ENCODE results near the gene HNRNPH3.

The HNRNPH3 gene

DNA sequence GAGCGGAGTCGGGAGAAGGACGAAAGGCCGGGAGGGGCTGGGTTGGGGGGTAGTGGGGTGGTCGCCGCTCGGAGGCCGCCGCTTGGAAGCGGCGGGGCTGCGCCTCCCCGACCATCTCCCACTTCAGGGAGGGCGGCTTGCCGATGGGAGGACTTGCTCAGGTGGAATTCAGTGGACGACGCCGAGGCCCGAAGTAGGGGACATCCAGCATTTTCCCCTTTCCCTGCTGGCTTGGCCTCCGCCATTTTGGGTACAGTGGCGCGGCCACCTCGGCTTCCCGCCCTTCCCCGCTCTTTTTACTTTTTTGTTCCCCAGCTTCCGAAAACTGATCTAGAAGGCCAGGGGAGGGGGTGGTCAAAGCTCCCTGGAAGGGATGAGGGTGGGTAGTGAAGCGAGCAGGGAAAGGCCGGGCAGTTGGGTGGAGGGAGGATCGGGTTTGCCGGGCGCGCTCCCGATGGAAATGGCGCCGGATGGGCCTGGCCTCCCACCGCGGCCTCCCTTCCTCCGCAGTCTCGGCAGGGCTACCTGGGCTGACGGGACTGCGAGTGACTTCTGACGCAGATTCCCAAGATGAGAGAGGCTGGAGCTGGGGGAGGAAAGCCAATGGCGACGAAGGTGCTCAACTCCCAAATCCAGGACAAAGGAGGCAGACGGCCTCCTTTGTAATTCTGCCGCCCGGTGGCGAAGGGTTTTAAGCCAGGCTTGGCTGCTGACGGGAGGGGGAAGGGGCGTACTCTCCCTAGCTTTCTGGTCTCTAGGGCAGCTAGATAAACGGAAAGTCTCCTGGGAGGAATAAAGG, 594 bp downstream of the HNRNPH3 start, which contains the start of gene PBLD (continued):
- TF ChIP-seq ZBTB17 (tag by site-specific recombination; IDR thresholded peaks at IDR 0.05) = peak; percentile 71
- TF ChIP-seq ZNF366 (tag by site-specific recombination; conservative IDR thresholded peaks at IDR 0.05) = no peak
- no peak for TF ChIP-seq ZNF48 (tag by site-specific recombination; IDR thresholded peaks at IDR 0.05)
- TF ChIP-seq, protein P1, sequence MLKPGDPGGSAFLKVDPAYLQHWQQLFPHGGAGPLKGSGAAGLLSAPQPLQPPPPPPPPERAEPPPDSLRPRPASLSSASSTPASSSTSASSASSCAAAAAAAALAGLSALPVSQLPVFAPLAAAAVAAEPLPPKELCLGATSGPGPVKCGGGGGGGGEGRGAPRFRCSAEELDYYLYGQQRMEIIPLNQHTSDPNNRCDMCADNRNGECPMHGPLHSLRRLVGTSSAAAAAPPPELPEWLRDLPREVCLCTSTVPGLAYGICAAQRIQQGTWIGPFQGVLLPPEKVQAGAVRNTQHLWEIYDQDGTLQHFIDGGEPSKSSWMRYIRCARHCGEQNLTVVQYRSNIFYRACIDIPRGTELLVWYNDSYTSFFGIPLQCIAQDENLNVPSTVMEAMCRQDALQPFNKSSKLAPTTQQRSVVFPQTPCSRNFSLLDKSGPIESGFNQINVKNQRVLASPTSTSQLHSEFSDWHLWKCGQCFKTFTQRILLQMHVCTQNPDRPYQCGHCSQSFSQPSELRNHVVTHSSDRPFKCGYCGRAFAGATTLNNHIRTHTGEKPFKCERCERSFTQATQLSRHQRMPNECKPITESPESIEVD (tag by site-specific recombination; IDR thresholded peaks at IDR 0.05) = no peak; the same call in 1 of the 2 replicates
- peak; percentile 77 for TF ChIP-seq ZXDB (tag by site-specific recombination; IDR thresholded peaks at IDR 0.05)
- TF ChIP-seq, protein P2, sequence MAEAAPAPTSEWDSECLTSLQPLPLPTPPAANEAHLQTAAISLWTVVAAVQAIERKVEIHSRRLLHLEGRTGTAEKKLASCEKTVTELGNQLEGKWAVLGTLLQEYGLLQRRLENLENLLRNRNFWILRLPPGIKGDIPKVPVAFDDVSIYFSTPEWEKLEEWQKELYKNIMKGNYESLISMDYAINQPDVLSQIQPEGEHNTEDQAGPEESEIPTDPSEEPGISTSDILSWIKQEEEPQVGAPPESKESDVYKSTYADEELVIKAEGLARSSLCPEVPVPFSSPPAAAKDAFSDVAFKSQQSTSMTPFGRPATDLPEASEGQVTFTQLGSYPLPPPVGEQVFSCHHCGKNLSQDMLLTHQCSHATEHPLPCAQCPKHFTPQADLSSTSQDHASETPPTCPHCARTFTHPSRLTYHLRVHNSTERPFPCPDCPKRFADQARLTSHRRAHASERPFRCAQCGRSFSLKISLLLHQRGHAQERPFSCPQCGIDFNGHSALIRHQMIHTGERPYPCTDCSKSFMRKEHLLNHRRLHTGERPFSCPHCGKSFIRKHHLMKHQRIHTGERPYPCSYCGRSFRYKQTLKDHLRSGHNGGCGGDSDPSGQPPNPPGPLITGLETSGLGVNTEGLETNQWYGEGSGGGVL (tag by site-specific recombination; IDR thresholded peaks at IDR 0.05) = no peak
- TF ChIP-seq ZNF544 (tag by site-specific recombination; IDR thresholded peaks at IDR 0.05) = no peak
- peak; percentile 84 for TF ChIP-seq ZNF600 (tag by site-specific recombination; IDR thresholded peaks at IDR 0.05)
- no peak for TF ChIP-seq ZBTB7A (tag by site-specific recombination; IDR thresholded peaks at IDR 0.05; ENCODE audit: low read depth)
- no peak for TF ChIP-seq HOXC10 (CRISPR knock-in tag; IDR thresholded peaks at IDR 0.05)
- TF ChIP-seq ZNF169 (tag by site-specific recombination; IDR thresholded peaks at IDR 0.05) = no peak
- no peak for TF ChIP-seq TRIM28 (IDR thresholded peaks at IDR 0.05; ENCODE audit: borderline replicate concordance, low read length)
- TF ChIP-seq ZBTB6 (tag by site-specific recombination; IDR thresholded peaks at IDR 0.05) = peak; percentile 51; the same call in 1 of the 2 replicates
- TF ChIP-seq ZNF624 (tag by site-specific recombination; IDR thresholded peaks at IDR 0.05) = no peak
- TF ChIP-seq ZNF518A (tag by site-specific recombination; conservative IDR thresholded peaks at IDR 0.05; ENCODE audit: low read depth) = no peak
- TF ChIP-seq ZNF19 (tag by site-specific recombination; IDR thresholded peaks at IDR 0.05; ENCODE audit: low read depth) = no peak
- TF ChIP-seq, protein P3, sequence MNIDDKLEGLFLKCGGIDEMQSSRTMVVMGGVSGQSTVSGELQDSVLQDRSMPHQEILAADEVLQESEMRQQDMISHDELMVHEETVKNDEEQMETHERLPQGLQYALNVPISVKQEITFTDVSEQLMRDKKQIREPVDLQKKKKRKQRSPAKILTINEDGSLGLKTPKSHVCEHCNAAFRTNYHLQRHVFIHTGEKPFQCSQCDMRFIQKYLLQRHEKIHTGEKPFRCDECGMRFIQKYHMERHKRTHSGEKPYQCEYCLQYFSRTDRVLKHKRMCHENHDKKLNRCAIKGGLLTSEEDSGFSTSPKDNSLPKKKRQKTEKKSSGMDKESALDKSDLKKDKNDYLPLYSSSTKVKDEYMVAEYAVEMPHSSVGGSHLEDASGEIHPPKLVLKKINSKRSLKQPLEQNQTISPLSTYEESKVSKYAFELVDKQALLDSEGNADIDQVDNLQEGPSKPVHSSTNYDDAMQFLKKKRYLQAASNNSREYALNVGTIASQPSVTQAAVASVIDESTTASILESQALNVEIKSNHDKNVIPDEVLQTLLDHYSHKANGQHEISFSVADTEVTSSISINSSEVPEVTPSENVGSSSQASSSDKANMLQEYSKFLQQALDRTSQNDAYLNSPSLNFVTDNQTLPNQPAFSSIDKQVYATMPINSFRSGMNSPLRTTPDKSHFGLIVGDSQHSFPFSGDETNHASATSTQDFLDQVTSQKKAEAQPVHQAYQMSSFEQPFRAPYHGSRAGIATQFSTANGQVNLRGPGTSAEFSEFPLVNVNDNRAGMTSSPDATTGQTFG (tag by site-specific recombination; IDR thresholded peaks at IDR 0.05; ENCODE audit: borderline replicate concordance) = no peak
- no peak for TF ChIP-seq ZNF549 (tag by site-specific recombination; IDR thresholded peaks at IDR 0.05)
- TF ChIP-seq, protein P4, sequence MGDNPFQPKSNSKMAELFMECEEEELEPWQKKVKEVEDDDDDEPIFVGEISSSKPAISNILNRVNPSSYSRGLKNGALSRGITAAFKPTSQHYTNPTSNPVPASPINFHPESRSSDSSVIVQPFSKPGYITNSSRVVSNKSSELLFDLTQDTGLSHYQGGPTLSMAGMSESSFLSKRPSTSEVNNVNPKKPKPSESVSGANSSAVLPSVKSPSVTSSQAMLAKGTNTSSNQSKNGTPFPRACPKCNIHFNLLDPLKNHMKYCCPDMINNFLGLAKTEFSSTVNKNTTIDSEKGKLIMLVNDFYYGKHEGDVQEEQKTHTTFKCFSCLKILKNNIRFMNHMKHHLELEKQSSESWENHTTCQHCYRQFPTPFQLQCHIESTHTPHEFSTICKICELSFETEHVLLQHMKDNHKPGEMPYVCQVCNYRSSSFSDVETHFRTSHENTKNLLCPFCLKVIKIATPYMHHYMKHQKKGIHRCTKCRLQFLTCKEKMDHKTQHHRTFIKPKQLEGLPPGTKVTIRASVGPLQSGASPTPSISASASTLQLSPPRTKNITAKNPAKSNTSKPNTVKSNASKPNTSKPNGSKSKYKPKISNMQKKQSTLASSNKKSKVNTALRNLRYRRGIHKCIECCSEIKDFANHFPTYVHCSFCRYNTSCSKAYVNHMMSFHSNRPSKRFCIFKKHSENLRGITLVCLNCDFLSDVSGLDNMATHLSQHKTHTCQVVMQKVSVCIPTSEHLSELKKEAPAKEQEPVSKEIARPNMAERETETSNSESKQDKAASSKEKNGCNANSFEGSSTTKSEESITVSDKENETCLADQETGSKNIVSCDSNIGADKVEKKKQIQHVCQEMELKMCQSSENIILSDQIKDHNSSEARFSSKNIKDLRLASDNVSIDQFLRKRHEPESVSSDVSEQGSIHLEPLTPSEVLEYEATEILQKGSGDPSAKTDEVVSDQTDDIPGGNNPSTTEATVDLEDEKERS (tag by site-specific recombination; IDR thresholded peaks at IDR 0.05) = 0 out of 2 replicates have a peak, but pooled peaks have one; percentile 57
- no peak for TF ChIP-seq SALL2 (tag by site-specific recombination; IDR thresholded peaks at IDR 0.05; ENCODE audit: borderline replicate concordance)
- no peak for TF ChIP-seq ZSCAN16 (tag by site-specific recombination; IDR thresholded peaks at IDR 0.05)

Data from HEK293 (cell line).